Measurements from ENCODE around the gene SYNC.

GRCh38 chr1:32650752-32651460, 51.7 kb downstream of the SYNC start, which contains the start of gene RBBP4:
- TF ChIP-seq ZNF70 (CRISPR knock-in tag; IDR thresholded peaks at IDR 0.05) = no peak
- peak; percentile 58; the same call in 1 of the 2 replicates for TF ChIP-seq PATZ1 (CRISPR knock-in tag; IDR thresholded peaks at IDR 0.05; ENCODE audit: borderline replicate concordance)
- no peak for TF ChIP-seq CSRNP3 (CRISPR knock-in tag; IDR thresholded peaks at IDR 0.05)
- peak; percentile 97 for TF ChIP-seq SNAI2 (CRISPR knock-in tag; IDR thresholded peaks at IDR 0.05)
- TF ChIP-seq CREB5 (CRISPR knock-in tag; IDR thresholded peaks at IDR 0.05; ENCODE audit: low read depth) = no peak
- no peak for TF ChIP-seq PPARA (CRISPR knock-in tag; IDR thresholded peaks at IDR 0.05; ENCODE audit: borderline replicate concordance)
- peak; percentile 75; the same call in 1 of the 2 replicates for TF ChIP-seq POU6F1 (CRISPR knock-in tag; IDR thresholded peaks at IDR 0.05; ENCODE audit: borderline replicate concordance, low read depth)

Data from SK-N-SH treated with all-trans-retinoic acid at 6 μM for 48 hours (cell line).